ENCODE measurements around the gene LRIG1.
A peak's percentile ranks its signal among the peaks of the same experiment; 100 is the strongest.

The LRIG1 gene

GRCh38 chr3:66442254-66443117 lies 58.3 kb downstream of the LRIG1 start:
- H3K4me3 ChIP-seq (ENCODE audit: low read depth, low read length): peak overlapping the region; percentile 44
- TF ChIP-seq, protein P1, sequence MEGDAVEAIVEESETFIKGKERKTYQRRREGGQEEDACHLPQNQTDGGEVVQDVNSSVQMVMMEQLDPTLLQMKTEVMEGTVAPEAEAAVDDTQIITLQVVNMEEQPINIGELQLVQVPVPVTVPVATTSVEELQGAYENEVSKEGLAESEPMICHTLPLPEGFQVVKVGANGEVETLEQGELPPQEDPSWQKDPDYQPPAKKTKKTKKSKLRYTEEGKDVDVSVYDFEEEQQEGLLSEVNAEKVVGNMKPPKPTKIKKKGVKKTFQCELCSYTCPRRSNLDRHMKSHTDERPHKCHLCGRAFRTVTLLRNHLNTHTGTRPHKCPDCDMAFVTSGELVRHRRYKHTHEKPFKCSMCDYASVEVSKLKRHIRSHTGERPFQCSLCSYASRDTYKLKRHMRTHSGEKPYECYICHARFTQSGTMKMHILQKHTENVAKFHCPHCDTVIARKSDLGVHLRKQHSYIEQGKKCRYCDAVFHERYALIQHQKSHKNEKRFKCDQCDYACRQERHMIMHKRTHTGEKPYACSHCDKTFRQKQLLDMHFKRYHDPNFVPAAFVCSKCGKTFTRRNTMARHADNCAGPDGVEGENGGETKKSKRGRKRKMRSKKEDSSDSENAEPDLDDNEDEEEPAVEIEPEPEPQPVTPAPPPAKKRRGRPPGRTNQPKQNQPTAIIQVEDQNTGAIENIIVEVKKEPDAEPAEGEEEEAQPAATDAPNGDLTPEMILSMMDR (IDR thresholded peaks at IDR 0.05; ENCODE audit: low read depth, low read length): no peak

GRCh38 chr3:66441692-66442091 lies 59.1 kb downstream of the LRIG1 start:
- TF ChIP-seq, protein P1 (IDR thresholded peaks at IDR 0.05; ENCODE audit: low read depth, low read length): no peak
- no peak overlapping the region for H3K4me3 ChIP-seq (ENCODE audit: low read depth, low read length)

- TF ChIP-seq, protein P1 (IDR thresholded peaks at IDR 0.05; ENCODE audit: low read depth, low read length): no peak
These were observed 59.7 kb downstream of the LRIG1 start for GRCh38 chr3:66441129-66441528.

DNA sequence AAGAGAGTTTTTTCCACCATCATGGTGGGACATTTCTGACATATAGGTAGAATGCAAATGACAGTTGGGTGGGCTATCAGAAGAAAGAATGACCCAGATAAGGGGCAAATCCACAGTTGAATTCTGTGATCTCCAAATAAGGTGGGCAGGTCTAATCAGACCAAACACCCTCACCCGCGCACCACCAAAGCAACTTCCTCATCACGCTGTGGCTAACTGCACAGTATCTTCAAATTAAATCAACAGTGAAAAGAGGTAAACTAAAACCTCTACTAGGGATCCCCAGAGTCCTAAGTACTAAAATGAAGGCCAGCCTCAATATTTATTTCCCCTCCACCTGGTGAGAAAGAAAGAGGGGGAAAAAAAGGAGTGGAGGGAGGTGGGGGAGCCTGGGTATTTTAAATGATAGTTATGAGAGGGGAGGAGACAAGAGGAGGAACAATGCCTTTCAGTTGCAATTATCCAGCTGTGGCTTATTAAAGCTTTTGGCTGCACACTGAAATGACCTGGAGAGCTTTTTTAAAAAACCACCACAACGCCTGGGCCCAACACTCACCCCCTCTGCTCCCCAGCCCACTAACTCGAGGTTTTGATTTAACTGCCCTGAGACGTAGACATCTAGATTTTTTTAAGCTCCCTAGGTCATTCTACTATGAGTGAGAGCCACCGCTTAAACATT lies 61.0 kb downstream of the LRIG1 start:
- TF ChIP-seq, protein P1 (IDR thresholded peaks at IDR 0.05; ENCODE audit: low read depth, low read length): no peak
- H3K4me3 ChIP-seq (ENCODE audit: low read depth, low read length): no peak overlapping the region

More at GRCh38 chr3:66441129-66441528, 59.7 kb downstream of the LRIG1 start:
- H3K4me3 ChIP-seq (ENCODE audit: low read depth, low read length): no peak overlapping the region

DNA sequence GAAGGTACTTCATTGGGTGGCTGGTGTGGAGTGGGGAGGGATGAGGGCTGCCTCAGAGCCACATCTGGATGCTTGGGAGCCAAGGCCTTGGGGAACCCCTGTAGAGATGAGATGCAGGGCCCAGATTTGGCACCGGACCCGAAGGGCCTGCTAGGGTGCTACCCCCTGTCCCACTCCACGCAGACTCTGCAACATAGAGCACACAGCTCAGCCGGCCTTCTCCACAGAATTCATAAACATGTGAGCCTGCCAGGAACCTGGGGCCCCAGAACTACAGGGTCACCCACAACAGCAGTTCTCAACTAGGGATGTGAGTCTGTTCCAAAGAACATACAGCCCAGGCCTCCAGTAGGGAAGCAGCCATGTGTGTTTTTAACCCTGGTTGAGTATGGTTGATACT lies 62.8 kb downstream of the LRIG1 start:
- TF ChIP-seq, protein P1 (IDR thresholded peaks at IDR 0.05; ENCODE audit: low read depth, low read length): no peak
- no peak overlapping the region for H3K4me3 ChIP-seq (ENCODE audit: low read depth, low read length)

- no peak overlapping the region for H3K4me3 ChIP-seq (ENCODE audit: low read depth, low read length)
- TF ChIP-seq, protein P1 (IDR thresholded peaks at IDR 0.05; ENCODE audit: low read depth, low read length): no peak
These were observed 63.4 kb downstream of the LRIG1 start for GRCh38 chr3:66437341-66437929.

Measured in WI38 (cell line).